ENCODE results near the gene KIF18A. TPM values are rescaled to one million over a fixed set of nuclear protein-coding genes. Genes with fewer than 3 reads are reported as not detected.
"Not testable (repeated sequence)": the region's sequence is repeated elsewhere in the genome, so short reads cannot be mapped to it uniquely, and the experiment has no call there.

KIF18A gene
- total RNA-seq, 2 donors from 2014 or later, result 17.7 to 24.4 TPM

DNA sequence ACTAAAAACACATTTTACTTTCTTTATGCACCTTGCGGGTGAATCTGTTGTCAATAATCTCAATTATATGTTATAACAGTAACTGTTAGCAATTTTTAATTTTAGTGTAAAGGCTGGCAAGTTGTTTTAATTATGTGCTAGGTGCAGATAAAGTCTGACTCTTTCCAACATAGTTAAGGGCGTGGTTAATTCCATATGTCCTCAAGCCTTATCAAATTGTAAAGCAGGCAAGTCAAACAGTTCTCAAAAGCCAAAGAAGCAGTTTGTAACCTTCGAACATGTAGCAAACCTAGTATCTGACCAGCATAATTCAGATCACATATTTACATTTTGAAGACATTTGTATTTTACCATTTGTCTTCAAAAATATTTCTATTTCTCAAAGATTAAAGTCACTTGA lies 29.4 kb upstream of the KIF18A start:
- 100% methylated on average over 1 to 2 of the region's 3 CpGs for WGBS, 2 experiments (ENCODE audit: insufficient coverage in 1 of 2, insufficient read length in 1 of 2)
- Mint-ChIP-seq H3K36me3 (ENCODE audit: low read depth) (peaks cover 84% of the 10 kb centered on the region), H3K27ac (no peak overlapping the region), H3K4me3 (no peak overlapping the region), H3K4me1 (no peaks in the 10 kb centered on the region), H3K9me3 (peaks cover 78% of the 10 kb centered on the region), H3K27me3 (ENCODE audit: insufficient read depth) (no peaks in the 10 kb centered on the region)
- H3K27ac ChIP-seq (ENCODE audit: low read depth, low read length), result no peak overlapping the region
- H3K4me1 ChIP-seq (ENCODE audit: control insufficient read depth, insufficient read depth, low read length), result no peaks in the 10 kb centered on the region
- H3K9me3 ChIP-seq (ENCODE audit: control insufficient read depth, low read length), result peaks cover 79% of the 10 kb centered on the region
- H3K9ac ChIP-seq (ENCODE audit: extremely low read depth, low read length, poor library complexity, severe bottlenecking), result no peak overlapping the region
- H3K4me3 ChIP-seq (ENCODE audit: low read length), result no peak overlapping the region
- TF ChIP-seq, protein P1, sequence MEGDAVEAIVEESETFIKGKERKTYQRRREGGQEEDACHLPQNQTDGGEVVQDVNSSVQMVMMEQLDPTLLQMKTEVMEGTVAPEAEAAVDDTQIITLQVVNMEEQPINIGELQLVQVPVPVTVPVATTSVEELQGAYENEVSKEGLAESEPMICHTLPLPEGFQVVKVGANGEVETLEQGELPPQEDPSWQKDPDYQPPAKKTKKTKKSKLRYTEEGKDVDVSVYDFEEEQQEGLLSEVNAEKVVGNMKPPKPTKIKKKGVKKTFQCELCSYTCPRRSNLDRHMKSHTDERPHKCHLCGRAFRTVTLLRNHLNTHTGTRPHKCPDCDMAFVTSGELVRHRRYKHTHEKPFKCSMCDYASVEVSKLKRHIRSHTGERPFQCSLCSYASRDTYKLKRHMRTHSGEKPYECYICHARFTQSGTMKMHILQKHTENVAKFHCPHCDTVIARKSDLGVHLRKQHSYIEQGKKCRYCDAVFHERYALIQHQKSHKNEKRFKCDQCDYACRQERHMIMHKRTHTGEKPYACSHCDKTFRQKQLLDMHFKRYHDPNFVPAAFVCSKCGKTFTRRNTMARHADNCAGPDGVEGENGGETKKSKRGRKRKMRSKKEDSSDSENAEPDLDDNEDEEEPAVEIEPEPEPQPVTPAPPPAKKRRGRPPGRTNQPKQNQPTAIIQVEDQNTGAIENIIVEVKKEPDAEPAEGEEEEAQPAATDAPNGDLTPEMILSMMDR (conservative IDR thresholded peaks at IDR 0.05), result no peak
- DNase-seq, result no peak
- peaks cover 41% of the 10 kb centered on the region for H3K36me3 ChIP-seq (ENCODE audit: control insufficient read depth, insufficient read depth, low read length)
- H3K27me3 ChIP-seq (ENCODE audit: control insufficient read depth, insufficient read depth, low read length, poor library complexity, severe bottlenecking), result no peaks in the 10 kb centered on the region

DNA sequence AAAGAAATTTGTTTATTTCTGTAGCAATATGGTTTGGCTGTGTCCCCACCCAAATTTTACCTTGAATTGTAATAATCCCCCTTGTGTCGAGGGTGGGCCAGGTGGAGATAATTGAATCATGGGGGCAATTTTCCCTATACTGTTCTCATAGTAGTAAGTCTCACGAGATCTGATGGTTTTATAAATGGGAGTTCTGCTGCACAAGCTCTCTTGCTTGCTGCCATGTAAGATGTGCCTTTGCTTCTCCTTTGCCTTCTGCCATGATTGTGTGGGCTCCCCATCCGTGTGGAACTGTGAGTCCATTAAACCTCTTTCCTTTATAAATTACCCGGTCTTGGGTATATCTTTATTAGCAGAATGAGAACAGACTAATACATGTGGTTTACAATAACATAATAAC lies 28.2 kb upstream of the KIF18A start:
- H3K4me3 ChIP-seq (ENCODE audit: low read length), result peak overlapping the region; percentile 47
- 86 to 92% methylated on average over 1 to 3 of the region's 4 CpGs for WGBS, 2 experiments (ENCODE audit: insufficient coverage in 1 of 2, insufficient read length in 1 of 2)
- not testable (repeated sequence) for H3K27ac ChIP-seq (ENCODE audit: low read depth, low read length); H3K27me3 ChIP-seq (ENCODE audit: control insufficient read depth, insufficient read depth, low read length, poor library complexity, severe bottlenecking); DNase-seq; H3K27me3 Mint-ChIP-seq (ENCODE audit: insufficient read depth); H3K4me1 Mint-ChIP-seq; H3K9ac ChIP-seq (ENCODE audit: extremely low read depth, low read length, poor library complexity, severe bottlenecking); H3K4me3 Mint-ChIP-seq; H3K27ac Mint-ChIP-seq; H3K4me1 ChIP-seq (ENCODE audit: control insufficient read depth, insufficient read depth, low read length)
- Mint-ChIP-seq H3K9me3 (peaks cover 76% of the 10 kb centered on the region), H3K36me3 (ENCODE audit: low read depth) (peaks cover 83% of the 10 kb centered on the region)
- peaks cover 79% of the 10 kb centered on the region for H3K9me3 ChIP-seq (ENCODE audit: control insufficient read depth, low read length)
- peaks cover 44% of the 10 kb centered on the region for H3K36me3 ChIP-seq (ENCODE audit: control insufficient read depth, insufficient read depth, low read length)

DNA sequence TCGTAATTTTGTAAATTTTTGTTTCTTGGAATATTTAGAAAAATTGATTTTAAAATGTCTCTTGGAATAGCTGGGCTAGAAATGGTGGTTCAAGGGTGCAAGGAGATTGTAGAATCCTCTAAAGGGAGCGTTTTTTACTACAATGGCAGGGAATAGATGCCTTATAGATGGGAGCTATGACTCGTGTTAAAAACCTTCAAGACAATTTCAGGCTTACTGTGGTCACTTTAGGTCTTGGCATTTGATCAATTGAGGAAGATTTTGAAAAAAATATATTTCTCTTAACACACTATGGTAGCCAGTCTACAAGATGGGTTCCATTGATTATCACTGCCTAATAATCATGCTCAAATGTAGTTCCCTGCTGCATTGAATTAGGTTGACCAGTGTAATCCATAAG lies 25.2 kb upstream of the KIF18A start:
- H3K4me1 Mint-ChIP-seq, result peaks cover 2% of the 10 kb centered on the region
- H3K27ac ChIP-seq (ENCODE audit: low read depth, low read length), result no peak overlapping the region
- no peak overlapping the region for H3K9ac ChIP-seq (ENCODE audit: extremely low read depth, low read length, poor library complexity, severe bottlenecking)
- 85 to 100% methylated on average over 2 to 3 of the region's 3 CpGs for WGBS, 2 experiments (ENCODE audit: insufficient coverage in 1 of 2, insufficient read length in 1 of 2)
- H3K36me3 ChIP-seq (ENCODE audit: control insufficient read depth, insufficient read depth, low read length), result peaks cover 38% of the 10 kb centered on the region
- H3K27me3 ChIP-seq (ENCODE audit: control insufficient read depth, insufficient read depth, low read length, poor library complexity, severe bottlenecking), result no peaks in the 10 kb centered on the region
- no peak overlapping the region for H3K4me3 Mint-ChIP-seq
- DNase-seq, result no peak
- TF ChIP-seq, protein P1 (conservative IDR thresholded peaks at IDR 0.05), result no peak
- no peak overlapping the region for H3K4me3 ChIP-seq (ENCODE audit: low read length)
- peaks cover 62% of the 10 kb centered on the region for H3K36me3 Mint-ChIP-seq (ENCODE audit: low read depth)
- no peaks in the 10 kb centered on the region for H3K27me3 Mint-ChIP-seq (ENCODE audit: insufficient read depth)
- H3K4me1 ChIP-seq (ENCODE audit: control insufficient read depth, insufficient read depth, low read length), result no peaks in the 10 kb centered on the region
- H3K9me3 Mint-ChIP-seq, result peaks cover 46% of the 10 kb centered on the region
- no peak overlapping the region for H3K27ac Mint-ChIP-seq
- peaks cover 49% of the 10 kb centered on the region for H3K9me3 ChIP-seq (ENCODE audit: control insufficient read depth, low read length)

DNA sequence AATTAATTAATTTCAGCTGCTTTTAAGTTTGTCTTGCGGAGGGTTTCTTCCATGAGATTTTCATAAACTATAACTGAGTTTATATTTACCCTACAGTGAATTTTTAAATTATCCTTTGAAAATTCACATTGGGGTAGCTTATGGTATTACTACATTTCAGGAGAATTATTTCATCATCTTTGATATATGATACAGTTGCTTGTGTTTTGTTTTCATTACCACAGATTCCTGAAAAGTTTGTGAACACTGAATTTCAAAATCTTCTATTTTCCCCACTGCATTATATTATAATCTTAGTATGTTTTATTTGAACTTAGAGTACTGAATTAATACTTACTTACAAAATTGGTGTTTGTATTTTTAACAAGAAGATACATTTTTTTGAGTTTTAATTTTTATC lies 24.6 kb upstream of the KIF18A start:
- Histone ChIP-seq H3K4me1 (ENCODE audit: control insufficient read depth, insufficient read depth, low read length) (no peaks in the 10 kb centered on the region), H3K4me3 (ENCODE audit: low read length) (no peak overlapping the region), H3K9me3 (ENCODE audit: control insufficient read depth, low read length) (peaks cover 43% of the 10 kb centered on the region), H3K27me3 (ENCODE audit: control insufficient read depth, insufficient read depth, low read length, poor library complexity, severe bottlenecking) (no peaks in the 10 kb centered on the region), H3K27ac (ENCODE audit: low read depth, low read length) (no peak overlapping the region), H3K9ac (ENCODE audit: extremely low read depth, low read length, poor library complexity, severe bottlenecking) (no peak overlapping the region), H3K36me3 (ENCODE audit: control insufficient read depth, insufficient read depth, low read length) (peaks cover 41% of the 10 kb centered on the region)
- no peak for DNase-seq
- peaks cover 40% of the 10 kb centered on the region for H3K9me3 Mint-ChIP-seq
- no peaks in the 10 kb centered on the region for H3K27me3 Mint-ChIP-seq (ENCODE audit: insufficient read depth)
- no CpG with 5 or more reads among the region's 1 CpG for WGBS, 2 experiments (ENCODE audit: insufficient coverage in 1 of 2, insufficient read length in 1 of 2)
- peaks cover 56% of the 10 kb centered on the region for H3K36me3 Mint-ChIP-seq (ENCODE audit: low read depth)
- H3K27ac Mint-ChIP-seq, result no peak overlapping the region
- peaks cover 2% of the 10 kb centered on the region for H3K4me1 Mint-ChIP-seq
- TF ChIP-seq, protein P1 (conservative IDR thresholded peaks at IDR 0.05), result no peak
- H3K4me3 Mint-ChIP-seq, result no peak overlapping the region
